GM06990 (cell line): ENCODE data around the gene ZBTB20.

ENCODE experiments used
- DNase-seq: peaks from one replicate; pipeline ENCODE4 v3.0.0-alpha.2; 2011; ENCODE audit not compliant: insufficient read length; ENCODE audit errors: extremely low read depth
- H3K27me3 ChIP-seq: replicated peaks from 2 replicates; pipeline ENCODE4 v1.6.0; 2011; ENCODE audit warnings: low read length; ENCODE audit not compliant: control insufficient read depth, insufficient read depth
- H3K36me3 ChIP-seq: 2 replicates; pipeline ENCODE4 v1.5.1; 2011; ENCODE audit warnings: low read length; ENCODE audit not compliant: control insufficient read depth, insufficient read depth
- H3K4me3 ChIP-seq: replicated peaks from 2 replicates; pipeline ENCODE4 v1.5.1; 2011; ENCODE audit warnings: low read depth, mild to moderate bottlenecking, control low read depth, low read length
- TF ChIP-seq, protein P1 (sequence below): IDR thresholded peaks from 2 replicates; pipeline ENCODE4 v1.5.1; 2011; ENCODE audit warnings: low read length, control low read depth, mild to moderate bottlenecking, inconsistent platforms; ENCODE audit not compliant: insufficient read depth, poor library complexity, severe bottlenecking

The ZBTB20 gene

DNA sequence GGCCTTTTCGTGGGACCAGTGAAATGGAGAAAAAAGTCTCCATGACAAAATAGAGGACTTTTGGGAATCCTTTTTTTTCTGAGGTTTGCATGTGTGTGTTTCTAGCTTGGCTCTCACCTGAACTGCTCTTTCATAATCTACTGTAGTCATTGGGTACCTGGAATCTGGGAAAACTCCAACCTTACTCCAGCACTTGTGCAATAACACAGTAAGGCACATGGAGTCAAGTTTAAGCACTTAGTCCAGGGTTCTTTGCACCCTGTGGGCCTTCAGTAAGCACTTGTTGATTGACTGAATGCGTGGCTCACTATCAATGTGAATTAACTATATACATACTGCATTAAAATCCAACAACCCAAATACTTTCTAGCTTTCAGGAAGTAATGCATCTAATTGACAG is 299.5 kb downstream of the ZBTB20 start:
- TF ChIP-seq, protein P1, sequence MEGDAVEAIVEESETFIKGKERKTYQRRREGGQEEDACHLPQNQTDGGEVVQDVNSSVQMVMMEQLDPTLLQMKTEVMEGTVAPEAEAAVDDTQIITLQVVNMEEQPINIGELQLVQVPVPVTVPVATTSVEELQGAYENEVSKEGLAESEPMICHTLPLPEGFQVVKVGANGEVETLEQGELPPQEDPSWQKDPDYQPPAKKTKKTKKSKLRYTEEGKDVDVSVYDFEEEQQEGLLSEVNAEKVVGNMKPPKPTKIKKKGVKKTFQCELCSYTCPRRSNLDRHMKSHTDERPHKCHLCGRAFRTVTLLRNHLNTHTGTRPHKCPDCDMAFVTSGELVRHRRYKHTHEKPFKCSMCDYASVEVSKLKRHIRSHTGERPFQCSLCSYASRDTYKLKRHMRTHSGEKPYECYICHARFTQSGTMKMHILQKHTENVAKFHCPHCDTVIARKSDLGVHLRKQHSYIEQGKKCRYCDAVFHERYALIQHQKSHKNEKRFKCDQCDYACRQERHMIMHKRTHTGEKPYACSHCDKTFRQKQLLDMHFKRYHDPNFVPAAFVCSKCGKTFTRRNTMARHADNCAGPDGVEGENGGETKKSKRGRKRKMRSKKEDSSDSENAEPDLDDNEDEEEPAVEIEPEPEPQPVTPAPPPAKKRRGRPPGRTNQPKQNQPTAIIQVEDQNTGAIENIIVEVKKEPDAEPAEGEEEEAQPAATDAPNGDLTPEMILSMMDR, result no peak
- H3K4me3 ChIP-seq, result no peak overlapping the region
- H3K27me3 ChIP-seq, result no peaks in the 10 kb centered on the region
- no peaks in the 10 kb centered on the region for H3K36me3 ChIP-seq
- DNase-seq, result no peak

- no peak for DNase-seq
- H3K4me3 ChIP-seq, result no peak overlapping the region
- TF ChIP-seq, protein P1, result no peak
- no peaks in the 10 kb centered on the region for H3K27me3 ChIP-seq
- no peaks in the 10 kb centered on the region for H3K36me3 ChIP-seq
Observed at GRCh38 chr3:114846779-114847178, 300.3 kb downstream of the ZBTB20 start.

DNA sequence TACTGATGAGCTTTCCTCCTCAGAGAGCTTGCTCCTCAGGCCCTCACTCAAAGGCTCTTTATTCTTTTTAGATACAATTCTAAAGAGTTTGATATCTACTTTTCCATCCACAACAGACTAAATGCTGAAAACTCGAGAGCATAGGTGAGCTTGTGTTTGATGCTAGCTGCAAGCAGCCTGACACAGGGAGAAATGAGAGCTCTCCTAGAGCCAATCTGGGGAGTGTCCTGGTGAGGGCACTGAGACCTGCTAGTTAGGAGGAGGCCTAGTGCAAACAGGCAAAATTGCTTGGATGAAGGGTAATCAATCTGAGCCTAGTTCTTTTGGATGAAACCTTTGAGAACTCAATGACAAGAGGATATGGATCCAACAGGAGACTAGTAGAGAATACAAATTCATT is 300.8 kb downstream of the ZBTB20 start:
- Histone ChIP-seq H3K36me3 (no peaks in the 10 kb centered on the region), H3K4me3 (no peak overlapping the region), H3K27me3 (no peaks in the 10 kb centered on the region)
- DNase-seq, result no peak
- TF ChIP-seq, protein P1, result no peak

DNA sequence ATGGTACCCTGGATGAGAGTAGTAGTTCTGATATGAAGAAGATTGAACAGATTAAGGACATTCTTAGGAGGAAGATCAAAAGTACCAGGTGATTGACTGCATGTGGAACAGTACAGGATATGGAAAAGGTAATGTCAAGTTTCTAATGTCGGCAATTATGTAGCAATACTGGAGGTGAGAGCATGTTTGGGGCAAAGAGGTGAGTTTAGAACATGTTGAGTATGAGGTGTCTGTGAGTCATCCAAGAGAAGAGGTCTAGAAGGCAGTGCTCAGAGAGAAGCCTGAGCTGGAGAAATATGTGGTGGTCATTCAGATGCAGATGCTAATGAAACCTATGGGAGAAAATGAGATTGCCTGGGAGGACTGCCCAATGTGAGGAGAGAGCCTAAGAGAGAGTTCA is 305.6 kb downstream of the ZBTB20 start:
- DNase-seq, result no peak
- Histone ChIP-seq H3K27me3 (no peaks in the 10 kb centered on the region), H3K36me3 (no peaks in the 10 kb centered on the region), H3K4me3 (no peak overlapping the region)
- TF ChIP-seq, protein P1, result no peak

- H3K27me3 ChIP-seq, result no peaks in the 10 kb centered on the region
- H3K4me3 ChIP-seq, result no peak overlapping the region
- no peak for DNase-seq
- TF ChIP-seq, protein P1, result no peak
- no peaks in the 10 kb centered on the region for H3K36me3 ChIP-seq
Observed at GRCh38 chr3:114839476-114839875, 307.6 kb downstream of the ZBTB20 start.

- DNase-seq, result no peak
- TF ChIP-seq, protein P1, result no peak
- no peaks in the 10 kb centered on the region for H3K36me3 ChIP-seq
- no peaks in the 10 kb centered on the region for H3K27me3 ChIP-seq
- H3K4me3 ChIP-seq, result no peak overlapping the region
Observed at GRCh38 chr3:114838025-114838424, 309.1 kb downstream of the ZBTB20 start.
